Duodenal mucosa (tissue), 2 donors: ENCODE data around the gene TUBA1A.
"Not testable (repeated sequence)": the region's sequence is repeated elsewhere in the genome, so short reads cannot be mapped to it uniquely, and the experiment has no call there.

Experiments used
- H3K27ac ChIP-seq: one replicate; pipeline ENCODE4 v1.7.0; 2013; ENCODE audit warnings: low read depth, low read length
- H3K27me3 ChIP-seq, 2 donors: one replicate each; pipeline ENCODE4 v1.7.0; 2013; ENCODE audit warnings: low read length in 2 of 2, control low read depth in 1 of 2; ENCODE audit not compliant: insufficient read depth in 2 of 2, control insufficient read depth in 1 of 2
- H3K36me3 ChIP-seq, 2 donors: one replicate each; pipeline ENCODE4 v1.7.0; 2013; ENCODE audit warnings: low read length in 2 of 2, control low read depth in 1 of 2; ENCODE audit not compliant: insufficient read depth in 2 of 2, control insufficient read depth in 1 of 2
- H3K4me1 ChIP-seq, 2 donors: one replicate each; pipeline ENCODE4 v1.7.0; 2013; ENCODE audit warnings: low read length in 2 of 2, control low read depth in 1 of 2; ENCODE audit not compliant: insufficient read depth in 2 of 2, control insufficient read depth in 1 of 2
- H3K4me3 ChIP-seq, 2 donors: one replicate each; pipeline ENCODE4 v1.7.0; 2013; ENCODE audit warnings: low read length in 2 of 2, low read depth in 1 of 2
- H3K9ac ChIP-seq, 2 donors: one replicate each; pipeline ENCODE4 v1.7.0; 2013; ENCODE audit warnings: low read length in 2 of 2, low read depth in 1 of 2
- H3K9me3 ChIP-seq, 2 donors: one replicate each; pipeline ENCODE4 v1.7.0; 2013; ENCODE audit warnings: low read length in 2 of 2, control low read depth in 1 of 2; ENCODE audit not compliant: control insufficient read depth in 1 of 2

TUBA1A gene

DNA sequence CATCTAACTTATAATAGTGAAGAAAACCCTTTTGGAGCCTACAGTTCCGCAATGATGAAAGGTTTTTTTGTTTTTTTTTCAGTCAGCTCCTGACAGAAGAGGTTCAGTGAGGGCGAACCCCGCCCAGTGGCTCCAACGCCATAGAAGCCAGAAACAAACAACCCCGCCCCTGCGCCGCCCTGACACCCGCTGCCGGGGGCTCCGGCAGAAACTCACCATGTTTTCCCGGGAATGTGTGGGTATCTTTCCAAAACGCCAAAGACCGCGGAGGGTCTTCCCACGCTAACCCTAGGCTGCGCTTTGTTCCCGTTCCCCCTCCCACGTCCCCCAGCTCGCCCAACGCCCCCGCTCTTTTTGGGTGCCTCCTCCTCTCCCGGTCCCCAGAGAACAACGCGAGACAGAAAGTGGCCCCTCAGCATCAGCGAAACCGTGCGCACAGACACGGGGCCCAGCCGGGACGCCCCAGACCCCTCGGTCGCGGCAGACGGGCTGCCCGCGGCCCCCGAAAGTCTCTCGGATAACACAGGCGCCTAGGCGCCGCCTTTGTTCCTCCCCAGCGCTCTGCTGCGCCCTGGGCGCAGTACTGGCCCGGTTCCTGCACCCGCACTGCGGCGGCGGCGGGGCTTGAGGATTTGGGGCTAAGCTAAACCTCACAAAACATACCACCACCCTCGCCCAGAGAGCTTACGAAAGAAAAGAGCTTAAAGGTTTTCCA lies 522 bp downstream of the TUBA1A start:
- Histone ChIP-seq H3K27me3 (no peaks in the 10 kb centered on the region), H3K4me3 (peak overlapping the region; percentile 76 to 82), H3K9me3 (no peaks in the 10 kb centered on the region), H3K27ac (peak overlapping the region; percentile 93), H3K4me1 (peaks cover 4 to 7% of the 10 kb centered on the region in 2 donors), H3K36me3 (no peaks in the 10 kb centered on the region), H3K9ac (peak overlapping the region; percentile 72 to 90)

DNA sequence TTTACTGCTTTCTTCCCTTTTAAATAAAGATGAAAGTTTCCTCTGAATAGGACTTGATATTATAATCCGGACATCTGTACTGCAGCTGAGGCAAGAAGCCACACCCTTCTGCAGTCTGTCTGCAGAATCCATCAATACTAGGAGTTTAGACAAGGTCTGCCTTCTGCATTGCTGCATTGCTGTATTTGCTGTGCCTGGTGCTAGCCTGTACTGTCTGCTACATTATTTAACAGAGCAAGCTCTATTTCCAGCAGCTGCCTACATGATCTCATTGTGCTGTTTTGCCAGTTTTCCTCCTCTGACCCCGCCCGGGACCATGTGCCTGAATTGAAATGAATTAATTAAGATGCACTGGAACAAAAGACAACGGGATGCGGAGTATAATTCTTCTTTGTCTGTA lies 1.7 kb downstream of the TUBA1A start:
- no peak overlapping the region for H3K27ac ChIP-seq
- H3K4me1 ChIP-seq: peaks cover 4 to 7% of the 10 kb centered on the region in 2 donors
- no peaks in the 10 kb centered on the region for H3K27me3 ChIP-seq
- no peaks in the 10 kb centered on the region for H3K36me3 ChIP-seq
- no peaks in the 10 kb centered on the region for H3K9me3 ChIP-seq
- H3K4me3 ChIP-seq: peak overlapping the region; percentile 76 to 82
- no peak overlapping the region for H3K9ac ChIP-seq

DNA sequence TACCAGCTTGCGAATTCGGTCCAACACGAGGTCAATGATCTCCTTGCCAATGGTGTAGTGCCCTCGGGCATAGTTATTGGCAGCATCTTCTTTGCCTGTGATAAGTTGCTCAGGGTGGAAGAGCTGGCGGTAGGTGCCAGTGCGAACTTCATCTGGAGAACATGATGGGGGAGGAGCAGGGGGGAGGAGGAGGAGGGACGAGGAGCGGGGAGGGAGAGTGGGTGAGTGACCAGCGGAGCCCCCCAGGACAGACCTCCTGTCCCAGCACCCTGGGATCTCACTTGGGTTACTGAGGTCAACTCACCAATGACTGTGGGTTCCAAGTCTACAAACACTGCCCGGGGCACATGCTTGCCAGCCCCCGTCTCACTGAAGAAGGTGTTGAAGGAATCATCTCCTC lies 2.6 kb downstream of the TUBA1A start:
- H3K4me3 ChIP-seq, H3K4me1 ChIP-seq, H3K9me3 ChIP-seq, H3K27me3 ChIP-seq, H3K9ac ChIP-seq, H3K27ac ChIP-seq, H3K36me3 ChIP-seq: not testable (repeated sequence)

DNA sequence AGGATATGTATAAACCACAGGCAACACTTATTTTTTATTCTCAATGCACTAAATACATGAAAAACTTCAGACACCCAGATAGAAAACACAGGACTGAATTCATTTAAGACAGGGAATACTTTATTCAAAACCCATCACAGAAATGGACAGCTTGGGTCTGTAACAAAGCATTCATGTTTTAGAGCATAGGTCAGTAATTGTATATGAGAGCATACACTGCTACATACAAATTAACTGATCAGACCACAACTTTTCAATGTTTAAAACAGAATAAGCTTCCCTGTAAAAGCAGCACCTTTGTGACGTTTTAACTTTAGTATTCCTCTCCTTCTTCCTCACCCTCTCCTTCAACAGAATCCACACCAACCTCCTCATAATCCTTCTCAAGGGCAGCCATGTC lies 4.2 kb downstream of the TUBA1A start:
- H3K27ac ChIP-seq, H3K4me3 ChIP-seq, H3K4me1 ChIP-seq, H3K27me3 ChIP-seq, H3K9ac ChIP-seq, H3K36me3 ChIP-seq, H3K9me3 ChIP-seq: not testable (repeated sequence)

DNA sequence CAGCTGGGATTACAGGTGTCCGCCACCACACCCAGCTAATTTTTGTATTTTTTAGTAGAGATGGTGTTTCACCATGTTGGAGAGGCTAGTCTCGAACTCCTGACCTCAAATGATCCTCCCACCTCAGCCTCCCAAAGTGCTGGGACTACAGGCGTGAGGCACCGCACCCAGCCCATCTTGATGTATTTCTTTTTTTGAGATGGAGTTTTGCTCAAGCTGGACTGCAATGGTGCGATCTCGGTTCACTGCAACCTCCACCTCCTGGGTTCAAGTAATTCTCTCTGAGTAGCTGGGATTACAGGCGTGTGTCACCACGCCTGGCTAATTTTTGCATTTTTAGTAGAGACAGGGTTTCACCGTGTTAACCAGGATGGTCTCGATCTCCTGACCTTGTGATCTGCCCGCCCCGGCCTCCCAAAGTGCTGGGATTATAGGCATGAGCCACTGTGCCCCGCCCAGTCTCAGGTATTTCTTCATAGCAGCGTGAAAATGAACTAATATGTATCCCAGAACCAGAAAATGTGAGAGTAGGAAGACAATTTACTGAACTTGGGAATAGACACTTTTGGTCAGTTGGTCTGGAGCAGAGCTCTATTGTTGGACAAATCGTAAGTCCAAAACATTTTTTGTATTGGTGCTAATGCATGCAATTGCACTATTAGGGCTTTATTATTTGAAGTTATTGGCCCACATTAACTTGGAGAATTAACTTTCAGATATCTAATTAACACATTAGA lies 5.5 kb downstream of the TUBA1A start:
- H3K4me3 ChIP-seq, H3K36me3 ChIP-seq, H3K4me1 ChIP-seq, H3K27me3 ChIP-seq, H3K27ac ChIP-seq, H3K9me3 ChIP-seq, H3K9ac ChIP-seq: not testable (repeated sequence)

DNA sequence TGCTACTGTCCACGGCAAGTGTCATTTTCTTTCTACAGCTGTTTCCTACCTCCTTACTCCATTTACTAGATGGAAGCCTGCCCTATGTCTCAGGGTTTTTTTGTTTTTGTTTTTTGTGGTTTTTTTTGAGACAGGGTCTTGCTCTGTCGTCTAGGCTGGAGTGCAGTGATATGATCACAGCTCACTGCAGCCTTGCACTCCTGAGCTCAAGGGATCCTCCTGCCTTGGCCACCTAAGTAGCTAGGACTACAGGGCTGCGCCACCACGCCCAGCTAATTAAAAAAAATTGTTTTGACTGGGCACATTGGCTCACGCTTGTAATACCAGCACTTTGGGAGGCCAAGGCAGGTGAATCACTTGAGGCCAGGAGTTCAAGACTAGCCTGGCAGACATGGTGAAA lies 14.7 kb downstream of the TUBA1A start:
- H3K9ac ChIP-seq: no peak overlapping the region
- H3K4me1 ChIP-seq: no peaks in the 10 kb centered on the region
- no peaks in the 10 kb centered on the region for H3K36me3 ChIP-seq
- H3K9me3 ChIP-seq: peaks cover 0 to 6% of the 10 kb centered on the region in 2 donors
- no peak overlapping the region for H3K4me3 ChIP-seq
- H3K27me3 ChIP-seq: no peaks in the 10 kb centered on the region
- no peak overlapping the region for H3K27ac ChIP-seq

DNA sequence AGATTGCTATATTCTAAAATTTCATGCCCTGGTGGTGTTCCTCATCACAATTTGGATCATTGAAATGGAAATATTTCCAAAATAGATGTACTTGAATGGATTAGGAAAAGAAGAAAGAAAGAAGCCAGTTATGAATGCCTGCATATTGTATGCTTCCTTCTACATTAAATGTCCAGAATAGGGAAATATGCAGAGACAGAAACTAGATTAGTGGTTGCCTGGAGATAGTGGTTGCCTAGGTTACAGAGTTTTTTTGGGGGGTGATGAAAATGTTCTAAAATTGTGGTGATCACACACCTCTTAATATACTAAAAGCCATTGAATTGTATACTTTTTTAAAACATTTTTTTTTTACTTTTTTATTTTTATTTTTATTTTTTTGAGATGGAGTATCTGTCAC lies 18.0 kb downstream of the TUBA1A start:
- Histone ChIP-seq H3K27me3 (no peaks in the 10 kb centered on the region), H3K36me3 (no peaks in the 10 kb centered on the region)

DNA sequence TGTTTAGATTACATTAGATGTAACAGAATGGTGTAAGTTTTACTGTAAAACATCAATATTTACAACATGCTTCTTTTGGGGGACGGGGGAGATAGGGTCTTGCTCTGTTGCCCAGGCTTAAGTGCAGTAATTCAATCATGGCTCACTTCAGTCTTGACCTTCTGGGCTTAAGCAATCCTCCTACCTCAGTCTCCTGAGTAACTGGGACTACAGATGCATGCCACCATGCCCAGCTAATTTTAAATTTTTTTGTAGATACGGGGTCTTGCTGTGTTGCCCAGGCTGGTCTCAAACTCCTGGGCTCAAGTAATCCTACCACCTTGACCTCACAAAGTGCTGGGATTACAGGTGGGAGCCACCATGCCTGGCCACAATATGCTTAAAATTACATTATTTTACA lies 23.8 kb downstream of the TUBA1A start:
- Histone ChIP-seq H3K4me3 (no peak overlapping the region), H3K27ac (no peak overlapping the region), H3K9ac (no peak overlapping the region), H3K4me1 (no peaks in the 10 kb centered on the region), H3K27me3 (no peaks in the 10 kb centered on the region), H3K36me3 (no peaks in the 10 kb centered on the region), H3K9me3 (no peaks in the 10 kb centered on the region)

More for the DNA sequence above, 18.0 kb downstream of the TUBA1A start:
- no peak overlapping the region for H3K9ac ChIP-seq
- no peaks in the 10 kb centered on the region for H3K4me1 ChIP-seq
- no peak overlapping the region for H3K4me3 ChIP-seq
- H3K9me3 ChIP-seq: no peaks in the 10 kb centered on the region
- H3K27ac ChIP-seq: no peak overlapping the region

DNA sequence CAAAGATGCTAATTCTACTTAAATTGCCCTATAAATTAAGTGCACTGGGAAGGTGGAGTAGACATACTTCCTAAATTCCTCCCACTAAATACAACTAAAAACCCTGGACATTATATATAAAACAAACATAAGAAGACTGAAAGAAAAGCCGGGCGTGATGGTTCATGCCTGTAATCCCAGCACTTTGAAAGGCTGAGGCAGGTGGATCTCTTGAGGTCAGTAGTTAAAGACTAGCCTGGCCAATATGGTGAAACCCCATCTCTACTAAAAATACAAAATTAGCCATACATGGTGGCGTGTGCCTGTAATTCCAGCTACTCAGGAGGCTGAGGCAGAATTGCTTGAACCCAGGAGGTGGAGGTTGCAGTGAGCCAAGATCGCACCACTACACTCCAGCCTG lies 27.0 kb downstream of the TUBA1A start:
- not testable (repeated sequence) for H3K36me3 ChIP-seq, H3K4me1 ChIP-seq, H3K4me3 ChIP-seq, H3K27me3 ChIP-seq, H3K9me3 ChIP-seq, H3K9ac ChIP-seq, H3K27ac ChIP-seq

DNA sequence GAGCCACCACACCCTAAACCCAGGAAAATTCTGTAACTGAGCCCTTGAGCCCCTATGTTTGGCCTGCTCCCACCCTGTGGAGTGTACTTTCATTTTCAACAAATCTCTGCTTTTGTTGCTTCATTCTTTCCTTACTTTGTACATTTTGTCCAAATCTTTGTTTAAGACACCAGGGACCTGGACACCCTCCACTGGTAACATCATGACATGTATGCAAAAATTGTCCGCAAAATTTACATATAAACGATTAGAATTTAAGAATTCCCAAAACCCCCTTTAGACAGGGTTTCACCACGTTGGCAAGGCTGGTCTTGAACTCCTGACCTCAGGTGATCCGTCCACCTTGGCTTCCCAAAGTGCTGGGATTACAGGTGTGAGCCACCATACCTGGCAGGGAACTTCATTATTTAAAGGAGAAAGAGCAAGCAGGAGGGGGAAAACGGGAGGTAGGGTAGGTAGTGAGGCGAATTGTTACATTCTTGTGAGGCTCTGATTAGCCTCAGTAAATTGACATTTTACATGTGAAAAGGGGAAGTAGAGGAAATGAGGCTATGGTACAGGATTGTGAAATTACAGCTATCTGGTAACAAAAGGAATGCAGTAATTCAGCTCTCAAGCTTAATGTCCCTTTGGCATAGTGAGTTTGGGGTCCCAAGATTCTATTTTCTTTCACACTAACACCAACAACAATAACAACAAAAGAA lies 27.6 kb downstream of the TUBA1A start:
- Histone ChIP-seq H3K9ac (no peak overlapping the region), H3K27me3 (no peaks in the 10 kb centered on the region), H3K27ac (no peak overlapping the region), H3K36me3 (no peaks in the 10 kb centered on the region), H3K9me3 (no peaks in the 10 kb centered on the region), H3K4me1 (no peaks in the 10 kb centered on the region), H3K4me3 (no peak overlapping the region)
